ENCODE measurements around the gene POFUT2. TPM values are rescaled to one million over a fixed set of nuclear protein-coding genes. Genes with fewer than 3 reads are reported as not detected.

POFUT2 gene
- total and polyA plus RNA-seq, 4 donors, result 17.9 to 35.7 (median 26.1) TPM

GRCh38 chr21:45334134-45334533, 46.4 kb upstream of the POFUT2 start:
- DNase-seq (peak in 1 of 3 donors; percentile 11), ATAC-seq (ENCODE audit: insufficient read depth, low FRiP score) (no peak)
- no peaks in the 10 kb centered on the region for H3K36me3 ChIP-seq (ENCODE audit: control insufficient read depth in 4 of 4, insufficient read depth in 4 of 4, low read length in 4 of 4)
- peaks cover 0 to 2% (median 0%) of the 10 kb centered on the region in 3 donors for H3K27me3 ChIP-seq (ENCODE audit: control insufficient read depth in 3 of 3, insufficient read depth in 3 of 3, low read length in 2 of 3)
- no peak for TF ChIP-seq CTCF (IDR thresholded peaks at IDR 0.05; ENCODE audit: control extremely low read depth, extremely low read depth)
- no peaks in the 10 kb centered on the region for H3K9me3 ChIP-seq (ENCODE audit: control insufficient read depth in 4 of 4, insufficient read depth in 3 of 4, low read length in 3 of 4)
- H3K4me3 ChIP-seq, result no peak overlapping the region
- no peak overlapping the region for H3K9ac ChIP-seq (ENCODE audit: insufficient read depth in 1 of 2, low read length in 2 of 2)
- WGBS, 2 donors, result 89 to 90% methylated on average over 8 of the region's 8 CpGs
- H3K4me1 ChIP-seq (ENCODE audit: control insufficient read depth in 5 of 5, insufficient read depth in 5 of 5, low read length in 5 of 5), result peaks cover 0 to 46% (median 10%) of the 10 kb centered on the region in 5 donors
- H3K27ac ChIP-seq (ENCODE audit: low read depth in 1 of 2, low read length in 1 of 2), result no peak overlapping the region

GRCh38 chr21:45333583-45334121, 46.0 kb upstream of the POFUT2 start:
- Histone ChIP-seq H3K9ac (ENCODE audit: insufficient read depth in 1 of 2, low read length in 2 of 2) (no peak overlapping the region), H3K27ac (ENCODE audit: low read depth in 1 of 2, low read length in 1 of 2) (no peak overlapping the region), H3K27me3 (ENCODE audit: control insufficient read depth in 3 of 3, insufficient read depth in 3 of 3, low read length in 2 of 3) (peaks cover 0 to 2% (median 0%) of the 10 kb centered on the region in 3 donors), H3K4me1 (ENCODE audit: control insufficient read depth in 5 of 5, insufficient read depth in 5 of 5, low read length in 5 of 5) (peaks cover 0 to 47% (median 10%) of the 10 kb centered on the region in 5 donors), H3K36me3 (ENCODE audit: control insufficient read depth in 4 of 4, insufficient read depth in 4 of 4, low read length in 4 of 4) (no peaks in the 10 kb centered on the region), H3K9me3 (ENCODE audit: control insufficient read depth in 4 of 4, insufficient read depth in 3 of 4, low read length in 3 of 4) (no peaks in the 10 kb centered on the region), H3K4me3 (no peak overlapping the region)
- TF ChIP-seq CTCF (IDR thresholded peaks at IDR 0.05; ENCODE audit: control extremely low read depth, extremely low read depth), result no peak
- WGBS, 2 donors, result 83 to 88% methylated on average over 18 of the region's 18 CpGs
- ATAC-seq (ENCODE audit: insufficient read depth, low FRiP score) (no peak), DNase-seq (peak; percentile 50 to 58 (median 54))

GRCh38 chr21:45332981-45333582, 45.4 kb upstream of the POFUT2 start:
- no peak overlapping the region for H3K27ac ChIP-seq (ENCODE audit: low read depth in 1 of 2, low read length in 1 of 2)
- H3K9ac ChIP-seq (ENCODE audit: insufficient read depth in 1 of 2, low read length in 2 of 2), result no peak overlapping the region
- DNase-seq, result peak in 1 of 3 donors; percentile 16
- peaks cover 0 to 47% (median 10%) of the 10 kb centered on the region in 5 donors for H3K4me1 ChIP-seq (ENCODE audit: control insufficient read depth in 5 of 5, insufficient read depth in 5 of 5, low read length in 5 of 5)
- WGBS, 2 donors, result 85 to 89% methylated on average over 16 of the region's 16 CpGs
- no peak for ATAC-seq (ENCODE audit: insufficient read depth, low FRiP score)
- H3K27me3 ChIP-seq (ENCODE audit: control insufficient read depth in 3 of 3, insufficient read depth in 3 of 3, low read length in 2 of 3), result peaks cover 0 to 2% (median 0%) of the 10 kb centered on the region in 3 donors
- H3K36me3 ChIP-seq (ENCODE audit: control insufficient read depth in 4 of 4, insufficient read depth in 4 of 4, low read length in 4 of 4), result no peaks in the 10 kb centered on the region
- no peak overlapping the region for H3K4me3 ChIP-seq
- TF ChIP-seq CTCF (IDR thresholded peaks at IDR 0.05; ENCODE audit: control extremely low read depth, extremely low read depth), result no peak
- no peaks in the 10 kb centered on the region for H3K9me3 ChIP-seq (ENCODE audit: control insufficient read depth in 4 of 4, insufficient read depth in 3 of 4, low read length in 3 of 4)
